ENCODE results near the gene RHD.
"Not testable (repeated sequence)": the region's sequence is repeated elsewhere in the genome, so short reads cannot be mapped to it uniquely, and the experiment has no call there.

Gene RHD

GRCh38 chr1:25257196-25257595 is 15.1 kb upstream of the RHD start:
- DNase-seq (ENCODE audit: low read depth), result no peak

GRCh38 chr1:25259813-25260212 is 12.5 kb upstream of the RHD start:
- not testable (repeated sequence) for DNase-seq (ENCODE audit: low read depth)

DNA sequence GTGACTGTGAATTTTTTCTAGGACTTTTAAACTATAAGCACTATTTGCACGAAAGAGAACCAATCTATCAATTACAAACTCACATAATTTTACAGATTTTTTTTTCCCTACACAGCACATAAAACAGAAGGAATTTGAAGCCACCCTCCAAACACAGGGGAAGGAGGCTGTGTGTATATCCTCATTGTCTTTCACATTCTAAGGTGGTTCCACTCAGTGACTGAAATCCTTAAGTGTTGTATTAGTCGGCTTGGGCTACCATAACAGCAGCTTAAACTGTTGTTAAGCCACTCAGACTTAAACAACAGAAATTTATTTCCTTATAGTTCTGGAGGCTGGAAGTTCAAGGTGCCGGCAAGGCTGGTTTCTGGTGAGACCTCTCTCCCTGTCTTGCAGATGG is 12.0 kb upstream of the RHD start:
- not testable (repeated sequence) for DNase-seq (ENCODE audit: low read depth)

DNA sequence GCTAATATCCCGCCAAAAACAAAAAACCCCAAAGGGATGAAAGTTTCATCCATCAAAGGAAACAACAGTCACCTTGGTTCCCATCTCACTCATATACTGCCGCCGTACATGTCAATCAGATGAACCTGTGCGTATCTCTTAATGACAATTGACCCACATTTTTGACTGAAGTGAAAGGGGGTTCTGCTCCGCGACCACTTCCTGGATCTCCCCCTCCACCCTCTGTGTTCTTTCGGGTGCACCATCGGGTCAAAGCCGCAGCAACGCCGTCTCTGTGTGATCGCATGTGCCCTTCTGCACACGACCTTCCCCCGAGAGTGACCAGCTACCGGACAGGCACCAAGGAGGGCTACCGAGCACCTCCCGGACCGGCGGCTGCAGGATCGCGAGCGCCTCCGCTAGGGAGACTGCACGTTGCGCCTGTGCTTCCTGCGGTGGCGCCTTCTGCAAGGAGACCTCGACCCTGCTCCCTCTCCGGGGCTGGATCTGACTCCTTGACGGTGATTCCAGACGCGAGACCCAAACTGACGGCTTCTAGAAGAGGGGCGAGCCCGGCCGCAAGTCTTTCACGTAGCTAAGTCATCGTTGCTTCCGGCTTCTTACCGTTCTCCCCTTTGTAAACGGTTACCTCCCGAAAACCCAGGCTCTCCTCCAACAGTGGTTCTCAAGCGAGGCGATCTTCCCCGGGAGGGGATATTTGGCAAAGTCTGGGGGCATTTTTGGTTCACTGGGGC is 5.6 kb upstream of the RHD start:
- not testable (repeated sequence) for DNase-seq (ENCODE audit: low read depth)

GRCh38 chr1:25267288-25268142 is 4.8 kb upstream of the RHD start:
- peak; percentile 90 for DNase-seq (ENCODE audit: low read depth)

DNA sequence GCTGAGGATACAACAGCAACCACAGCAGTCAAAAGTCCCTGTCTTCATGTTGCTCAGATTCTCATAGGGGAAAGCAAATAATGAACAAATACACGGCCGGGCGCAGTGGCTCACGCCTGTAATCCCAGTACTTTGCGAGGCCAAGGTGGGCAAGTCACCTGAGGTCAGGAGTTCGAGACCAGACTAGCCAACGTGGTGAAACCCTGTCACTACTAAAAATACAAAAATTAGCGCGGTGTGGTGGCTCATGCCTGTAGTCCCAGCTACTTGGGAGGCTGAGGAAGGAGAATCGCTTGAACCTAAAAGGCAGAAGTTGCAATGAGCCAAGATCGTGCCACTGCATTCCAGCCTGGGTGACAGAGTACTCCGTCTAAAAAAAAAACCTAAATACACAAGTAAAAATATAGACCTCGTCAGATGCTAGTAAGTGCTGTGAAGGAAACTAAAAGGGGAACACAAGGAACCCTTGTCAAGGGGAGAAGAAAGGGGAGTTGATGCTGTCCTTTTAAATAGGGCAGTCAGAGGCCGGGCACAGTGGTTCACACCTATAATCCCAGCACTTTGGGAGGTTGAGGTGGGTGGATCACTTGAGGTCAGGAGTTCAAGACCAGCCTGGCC is 4.1 kb upstream of the RHD start:
- DNase-seq (ENCODE audit: low read depth), result not testable (repeated sequence)

GRCh38 chr1:25275648-25276047 is 3.3 kb downstream of the RHD start:
- DNase-seq (ENCODE audit: low read depth), result not testable (repeated sequence)

- not testable (repeated sequence) for DNase-seq (ENCODE audit: low read depth)
Measured at GRCh38 chr1:25277295-25277694, 5.0 kb downstream of the RHD start.

DNA sequence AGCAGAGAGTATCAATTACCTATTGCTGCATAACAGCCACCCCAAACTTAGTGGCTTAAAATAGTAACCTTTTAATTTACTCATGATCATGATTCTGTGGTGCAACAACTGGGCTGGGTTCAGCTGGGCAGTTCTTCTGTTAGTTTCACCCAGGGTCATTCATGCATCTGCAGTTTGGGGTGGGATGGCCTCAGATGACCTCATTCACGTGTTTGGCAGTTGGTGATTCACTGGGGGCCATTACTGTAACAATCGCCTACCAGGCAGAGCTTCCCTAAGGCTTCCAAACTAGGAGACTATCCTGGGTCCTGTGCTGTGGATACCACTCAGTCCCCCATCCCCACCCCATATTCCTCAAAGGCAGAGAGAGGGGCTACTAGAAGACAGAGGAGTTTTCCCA is 6.0 kb downstream of the RHD start:
- not testable (repeated sequence) for DNase-seq (ENCODE audit: low read depth)

DNA sequence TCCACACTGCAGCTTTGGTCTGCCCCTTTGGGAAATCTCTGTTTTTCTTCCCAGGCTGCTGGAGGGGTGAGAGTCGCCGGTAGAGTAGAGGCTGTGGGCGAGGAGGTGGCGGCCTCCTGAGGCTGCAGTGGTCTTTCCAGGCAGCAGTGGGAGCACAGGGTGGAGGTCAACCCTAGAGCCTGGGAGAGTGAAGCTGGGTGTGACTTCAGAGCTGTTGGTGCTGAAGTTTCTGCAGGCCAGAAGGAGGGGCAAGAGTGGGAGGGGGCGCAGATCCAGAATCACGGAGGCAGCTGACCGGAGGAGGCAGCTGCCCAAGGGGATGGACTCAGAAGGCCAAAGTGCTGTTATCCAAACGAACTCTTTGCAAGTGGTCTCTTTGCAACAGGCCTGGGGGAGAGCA is 6.5 kb downstream of the RHD start:
- DNase-seq (ENCODE audit: low read depth), result not testable (repeated sequence)

DNA sequence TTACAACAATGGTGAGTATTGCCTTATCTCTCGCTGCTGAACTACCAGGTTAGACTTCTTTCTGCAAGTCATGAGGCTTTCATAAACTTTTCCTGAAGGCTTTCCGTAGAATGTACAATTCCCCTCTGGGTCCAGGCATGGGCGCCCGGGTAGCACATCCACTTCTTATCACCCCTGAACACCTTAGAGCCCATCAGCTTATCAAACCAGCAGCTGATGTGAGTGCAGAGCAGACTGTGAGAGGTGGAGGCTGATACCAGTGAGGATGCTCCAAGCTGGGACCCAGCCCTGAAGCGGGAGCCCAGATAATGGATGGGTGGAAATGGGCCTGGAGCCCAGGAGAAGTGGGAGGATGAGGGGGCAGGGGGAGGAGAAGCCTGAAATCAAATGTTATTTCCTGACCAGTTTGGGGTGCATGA is 7.4 kb downstream of the RHD start:
- not testable (repeated sequence) for DNase-seq (ENCODE audit: low read depth)

GRCh38 chr1:25285862-25286261 is 13.6 kb downstream of the RHD start:
- not testable (repeated sequence) for DNase-seq (ENCODE audit: low read depth)

DNA sequence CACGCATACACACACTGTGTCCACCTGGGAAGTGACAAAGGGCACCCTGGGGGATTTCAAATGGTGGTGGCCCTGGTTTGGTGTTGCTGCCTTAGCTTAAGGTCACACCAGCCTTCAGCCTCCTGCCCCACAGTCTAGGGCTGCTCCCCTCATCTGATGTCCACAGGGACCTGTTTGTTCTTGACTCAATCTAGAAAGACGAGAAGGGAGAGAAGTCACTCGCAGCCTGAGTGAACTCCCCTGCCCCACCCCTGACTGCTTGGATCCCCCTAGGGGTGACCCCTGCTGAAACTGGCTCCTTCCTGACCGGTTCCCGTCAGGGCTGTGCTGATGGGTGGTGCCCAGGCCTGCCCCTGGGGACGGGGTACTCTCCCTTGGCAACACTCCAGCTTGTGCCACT is 14.9 kb downstream of the RHD start:
- DNase-seq (ENCODE audit: low read depth), result not testable (repeated sequence)

- not testable (repeated sequence) for DNase-seq (ENCODE audit: low read depth)
Measured at GRCh38 chr1:25288573-25289101, 16.3 kb downstream of the RHD start.

DNA sequence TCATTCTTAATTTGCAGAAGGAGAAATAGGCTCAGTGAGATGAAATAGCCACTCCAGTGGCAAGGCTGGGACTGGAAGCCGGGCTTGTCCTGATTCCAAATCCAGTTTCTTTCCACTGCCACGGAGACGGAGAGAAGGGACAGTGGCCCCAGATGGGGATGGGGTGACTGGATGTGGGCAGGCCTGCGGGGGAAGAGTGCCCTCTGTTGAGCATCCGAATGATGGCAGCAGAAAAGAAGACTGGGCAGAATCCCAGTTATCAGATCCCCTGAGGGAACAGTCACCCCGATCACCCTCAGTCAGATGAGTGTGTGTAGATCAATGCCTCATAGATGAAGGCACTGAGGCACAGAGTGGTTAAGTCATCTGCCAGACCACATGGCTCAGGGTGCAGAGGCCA is 17.7 kb downstream of the RHD start:
- DNase-seq (ENCODE audit: low read depth), result not testable (repeated sequence)

GRCh38 chr1:25293426-25293825 is 21.1 kb downstream of the RHD start:
- not testable (repeated sequence) for DNase-seq (ENCODE audit: low read depth)

GRCh38 chr1:25294889-25295826 is 22.8 kb downstream of the RHD start:
- not testable (repeated sequence) for DNase-seq (ENCODE audit: low read depth)

DNA sequence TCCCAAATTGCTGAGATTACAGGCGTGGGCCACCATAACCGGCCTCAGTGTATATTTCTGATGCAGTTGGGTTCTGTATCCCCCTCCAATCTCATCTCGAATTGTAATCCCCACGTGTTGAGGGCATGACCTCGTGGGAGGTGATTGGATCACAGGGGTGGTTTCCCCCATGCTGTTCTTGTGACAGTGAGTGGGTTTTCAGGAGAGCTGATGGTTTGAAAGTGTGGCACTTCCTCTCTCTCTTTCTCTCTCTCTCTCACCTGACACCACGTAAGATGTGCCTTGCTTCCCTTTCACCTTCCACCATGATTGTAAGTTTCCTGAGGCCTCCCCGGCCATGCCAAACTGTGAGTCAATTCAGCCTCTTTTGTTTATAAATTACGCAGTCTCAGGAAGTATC is 24.2 kb downstream of the RHD start:
- not testable (repeated sequence) for DNase-seq (ENCODE audit: low read depth)

DNA sequence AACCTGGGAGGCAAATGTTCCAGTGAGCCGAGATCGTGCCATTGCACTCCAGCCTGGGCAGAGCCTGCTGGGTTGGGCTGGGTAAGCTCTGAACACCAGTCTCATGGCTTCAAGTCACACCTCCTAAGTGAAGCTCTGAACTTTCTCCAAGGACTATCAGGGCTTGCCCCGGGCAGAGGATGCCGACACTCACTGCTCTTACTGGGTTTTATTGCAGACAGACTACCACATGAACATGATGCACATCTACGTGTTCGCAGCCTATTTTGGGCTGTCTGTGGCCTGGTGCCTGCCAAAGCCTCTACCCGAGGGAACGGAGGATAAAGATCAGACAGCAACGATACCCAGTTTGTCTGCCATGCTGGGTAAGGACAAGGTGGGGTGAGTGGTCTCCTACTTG is 28.4 kb downstream of the RHD start:
- DNase-seq (ENCODE audit: low read depth), result not testable (repeated sequence)

DNA sequence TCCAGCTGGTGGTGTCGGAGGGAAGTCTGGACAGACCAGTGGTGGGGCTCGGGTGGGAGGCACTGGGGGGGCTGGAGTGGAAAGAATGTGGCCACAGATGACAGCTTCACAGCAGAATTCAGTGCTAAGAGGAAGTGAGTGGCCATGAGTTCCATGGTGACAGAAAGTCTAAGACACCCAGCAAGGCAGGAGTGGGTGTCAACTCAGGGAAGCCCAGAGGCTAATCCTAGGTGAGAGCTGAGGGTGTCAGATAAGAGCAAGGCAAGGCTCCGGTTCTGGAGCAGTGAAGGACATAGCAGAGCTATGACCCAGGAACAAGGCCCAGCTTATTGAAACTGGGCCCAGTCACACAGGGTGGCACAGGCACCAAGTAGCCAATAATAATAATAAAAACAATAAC is 30.0 kb downstream of the RHD start:
- not testable (repeated sequence) for DNase-seq (ENCODE audit: low read depth)

DNA sequence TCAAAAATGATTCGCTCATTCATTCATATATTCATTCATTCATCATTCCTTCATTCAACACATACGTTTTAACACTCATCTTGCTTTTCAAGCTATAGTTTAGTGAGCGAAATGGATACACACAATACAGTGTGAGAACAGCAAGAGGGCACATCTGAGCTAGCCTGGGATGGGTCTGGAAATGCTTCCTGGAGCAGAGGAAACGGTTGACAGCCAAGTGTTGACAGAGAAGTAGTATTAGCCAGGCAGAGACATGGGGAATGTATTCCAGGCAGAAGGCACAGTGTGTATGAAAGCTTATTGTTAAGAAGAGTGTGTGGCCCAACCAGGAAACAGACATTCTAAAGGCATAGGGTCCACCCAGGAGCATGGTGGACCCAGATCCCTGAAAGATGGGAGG is 32.6 kb downstream of the RHD start:
- DNase-seq (ENCODE audit: low read depth), result not testable (repeated sequence)
